ENCODE results near the gene C12orf60.

C12orf60 gene

GRCh38 chr12:14777271-14777670, 26.2 kb upstream of the C12orf60 start:
- DNase-seq = peak; percentile 7

GRCh38 chr12:14779834-14780233, 23.6 kb upstream of the C12orf60 start:
- no peak for DNase-seq

GRCh38 chr12:14780859-14781258, 22.6 kb upstream of the C12orf60 start:
- no peak for DNase-seq

- DNase-seq = no peak
Observed at GRCh38 chr12:14781563-14781962, 21.9 kb upstream of the C12orf60 start.

- no peak for DNase-seq
Observed at GRCh38 chr12:14782756-14783155, 20.7 kb upstream of the C12orf60 start.

- DNase-seq = no peak
Observed at GRCh38 chr12:14784471-14784870, 19.0 kb upstream of the C12orf60 start.

GRCh38 chr12:14785568-14785967, 17.9 kb upstream of the C12orf60 start:
- no peak for DNase-seq

GRCh38 chr12:14795028-14795448, 8.4 kb upstream of the C12orf60 start:
- no peak for DNase-seq

GRCh38 chr12:14802247-14802646, 1.2 kb upstream of the C12orf60 start:
- no peak for DNase-seq

GRCh38 chr12:14802721-14803010, 804 bp upstream of the C12orf60 start:
- no peak for DNase-seq

GRCh38 chr12:14803830-14804160, 325 bp downstream of the C12orf60 start:
- no peak for DNase-seq

- DNase-seq = no peak
Observed at GRCh38 chr12:14810167-14810952, 6.9 kb downstream of the C12orf60 start.

GRCh38 chr12:14810953-14811483, 7.5 kb downstream of the C12orf60 start:
- DNase-seq = no peak

- no peak for DNase-seq
Observed at GRCh38 chr12:14811486-14811885, 8.0 kb downstream of the C12orf60 start.

GRCh38 chr12:14814014-14814413, 10.5 kb downstream of the C12orf60 start, which contains the start of gene SMCO3:
Gene SMCO3 (minus strand): TSS chr12:14814182. CDS start chr12:14806680, 7,502 bp downstream.
- no peak for DNase-seq

- DNase-seq = no peak
Observed at GRCh38 chr12:14824012-14824634, 20.7 kb downstream of the C12orf60 start.

GRCh38 chr12:14825256-14825655, 21.8 kb downstream of the C12orf60 start:
- no peak for DNase-seq

GRCh38 chr12:14826491-14826890, 23.0 kb downstream of the C12orf60 start:
- no peak for DNase-seq

GRCh38 chr12:14827043-14827442, 23.6 kb downstream of the C12orf60 start:
- DNase-seq = no peak

GRCh38 chr12:14828892-14829291, 25.4 kb downstream of the C12orf60 start:
- no peak for DNase-seq

- DNase-seq = no peak
Observed at GRCh38 chr12:14833336-14833735, 29.9 kb downstream of the C12orf60 start.

GRCh38 chr12:14833952-14834351, 30.5 kb downstream of the C12orf60 start:
- no peak for DNase-seq

- DNase-seq = no peak
Observed at GRCh38 chr12:14834509-14834908, 31.0 kb downstream of the C12orf60 start.

Data from NCI-H345 (cell line).